NCI-H146 (cell line): ENCODE measurements around the gene STAP1.
A peak's percentile ranks its signal among the peaks of the same experiment; 100 is the strongest.

Experiments
- DNase-seq: peaks from one replicate; lab custom pipeline; 2025; lab: John Stamatoyannopoulos, UW

The STAP1 gene

DNA sequence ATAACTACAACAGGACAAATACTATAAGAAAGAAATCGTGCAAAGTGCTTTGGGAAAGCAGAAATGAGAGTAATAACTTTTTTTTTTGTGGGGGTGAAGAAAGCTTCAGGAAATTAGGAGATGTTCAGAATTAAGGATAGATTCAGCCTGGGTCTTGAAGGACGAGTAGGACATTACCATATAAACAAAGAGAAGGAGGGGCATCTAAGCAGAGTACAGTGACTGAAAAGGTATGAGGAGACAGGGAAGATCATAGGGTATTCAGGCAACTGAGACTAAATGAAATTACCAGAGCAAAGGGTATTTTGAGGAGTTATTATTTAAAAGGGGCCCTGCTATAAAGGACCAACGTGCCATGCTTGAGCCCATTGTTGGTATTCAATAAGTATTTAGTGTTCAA, 3.1 kb upstream of the STAP1 start:
- DNase-seq: no peak

DNA sequence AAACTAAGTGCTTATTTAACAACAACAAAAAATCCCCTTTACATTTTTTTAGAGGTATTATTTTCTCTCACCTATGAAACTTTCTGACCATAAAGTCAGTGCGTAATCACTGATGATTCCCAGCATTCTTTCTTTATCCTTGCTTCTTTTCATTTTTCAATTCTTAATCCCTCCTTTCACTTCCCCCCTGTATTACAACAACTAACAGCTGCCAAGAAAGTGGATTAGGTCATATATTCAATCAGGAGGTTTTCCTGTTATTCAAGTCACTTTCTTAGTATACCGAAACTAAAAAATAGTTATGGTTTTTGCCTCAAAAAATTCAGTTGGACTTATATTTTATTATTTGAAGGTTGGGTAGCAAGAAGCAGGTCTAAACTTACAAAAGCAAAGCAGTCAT, 2.1 kb upstream of the STAP1 start:
- DNase-seq: no peak

- DNase-seq: no peak
These were observed 6.8 kb downstream of the STAP1 start for GRCh38 chr4:67565284-67565683.

GRCh38 chr4:67566335-67566734, 7.8 kb downstream of the STAP1 start:
- no peak for DNase-seq

- no peak for DNase-seq
These were observed 10.3 kb downstream of the STAP1 start for GRCh38 chr4:67568820-67569219.

DNA sequence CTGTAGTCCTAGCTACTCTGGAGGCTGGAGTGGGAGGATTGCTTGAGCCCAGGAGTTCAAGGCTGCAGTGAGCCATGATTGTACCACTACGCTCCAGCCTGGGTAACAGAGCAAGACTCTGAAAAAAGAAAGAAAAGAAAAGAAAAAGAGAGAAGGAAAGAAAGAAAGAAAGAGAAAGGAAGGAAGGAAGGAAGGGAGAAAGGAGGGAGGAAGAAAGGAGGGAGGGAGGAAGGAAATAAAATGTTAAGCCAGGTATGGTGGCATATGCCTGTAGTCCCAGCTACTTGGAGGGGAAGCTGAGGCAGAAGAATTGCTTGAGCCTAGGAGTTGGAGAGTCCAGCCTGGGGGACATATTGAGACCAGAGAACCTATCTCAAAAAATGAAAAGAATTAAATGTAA, 12.0 kb downstream of the STAP1 start:
- DNase-seq: no peak

DNA sequence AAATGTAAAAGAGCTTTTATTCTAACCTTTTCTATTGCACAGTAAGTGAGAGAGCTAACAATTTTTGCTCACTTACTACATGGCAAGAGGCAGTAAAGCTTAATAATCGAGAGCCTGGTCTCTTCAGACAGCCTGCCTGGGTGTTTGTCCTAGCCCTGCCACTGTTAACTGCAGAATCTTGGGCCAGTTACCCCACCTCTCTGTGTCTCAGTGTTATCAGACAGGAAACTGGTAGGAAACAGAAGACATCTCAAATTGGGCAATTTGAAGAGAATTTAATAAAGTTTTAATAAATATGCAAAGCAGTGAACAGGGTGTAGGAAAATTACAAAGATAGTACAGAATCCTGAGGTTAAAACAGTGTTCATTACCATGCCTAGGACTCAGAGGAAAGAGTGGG, 13.4 kb downstream of the STAP1 start:
- DNase-seq: no peak

- DNase-seq: no peak
These were observed 14.7 kb downstream of the STAP1 start for GRCh38 chr4:67573193-67573592.

GRCh38 chr4:67575232-67576058, 16.9 kb downstream of the STAP1 start:
- DNase-seq: peak; percentile 86

GRCh38 chr4:67576059-67576466, 17.5 kb downstream of the STAP1 start:
- DNase-seq: no peak

DNA sequence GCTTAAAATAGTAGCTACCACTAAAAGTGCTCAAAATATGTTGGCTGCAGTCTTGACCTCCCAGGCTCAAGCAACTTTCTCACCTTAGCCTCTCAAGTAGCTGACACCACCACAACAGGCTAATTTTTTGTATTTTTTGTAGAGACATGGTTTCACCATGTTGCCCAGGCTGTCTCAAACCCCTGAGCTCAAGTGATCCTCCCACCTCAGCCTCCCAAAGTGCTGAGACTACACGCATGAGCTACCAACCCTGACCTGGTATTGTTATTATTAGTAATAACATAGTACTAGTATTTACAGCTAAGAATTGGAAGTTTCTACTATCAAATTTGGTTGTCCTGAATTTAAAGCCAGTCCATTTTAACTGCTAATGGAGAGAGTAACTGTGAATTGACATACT, 18.0 kb downstream of the STAP1 start:
- DNase-seq: no peak

DNA sequence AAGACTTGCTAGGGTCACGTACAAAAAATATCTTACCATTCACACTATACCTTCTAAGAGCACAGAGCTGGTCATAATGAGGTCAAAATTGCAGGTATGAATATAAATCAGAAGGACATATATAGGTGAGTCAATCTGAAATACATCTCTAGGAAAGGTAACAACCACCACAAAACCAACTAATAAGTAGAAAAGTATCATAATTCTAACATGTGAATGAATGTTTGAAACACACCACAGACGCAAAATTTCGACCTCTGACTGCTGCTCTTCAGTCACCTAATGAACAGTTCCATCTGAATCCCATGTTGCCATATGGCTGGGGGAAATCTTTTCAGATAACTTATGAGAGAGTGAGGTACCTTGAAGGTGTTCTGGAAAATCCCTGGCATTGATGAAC, 22.1 kb downstream of the STAP1 start:
- DNase-seq: no peak

DNA sequence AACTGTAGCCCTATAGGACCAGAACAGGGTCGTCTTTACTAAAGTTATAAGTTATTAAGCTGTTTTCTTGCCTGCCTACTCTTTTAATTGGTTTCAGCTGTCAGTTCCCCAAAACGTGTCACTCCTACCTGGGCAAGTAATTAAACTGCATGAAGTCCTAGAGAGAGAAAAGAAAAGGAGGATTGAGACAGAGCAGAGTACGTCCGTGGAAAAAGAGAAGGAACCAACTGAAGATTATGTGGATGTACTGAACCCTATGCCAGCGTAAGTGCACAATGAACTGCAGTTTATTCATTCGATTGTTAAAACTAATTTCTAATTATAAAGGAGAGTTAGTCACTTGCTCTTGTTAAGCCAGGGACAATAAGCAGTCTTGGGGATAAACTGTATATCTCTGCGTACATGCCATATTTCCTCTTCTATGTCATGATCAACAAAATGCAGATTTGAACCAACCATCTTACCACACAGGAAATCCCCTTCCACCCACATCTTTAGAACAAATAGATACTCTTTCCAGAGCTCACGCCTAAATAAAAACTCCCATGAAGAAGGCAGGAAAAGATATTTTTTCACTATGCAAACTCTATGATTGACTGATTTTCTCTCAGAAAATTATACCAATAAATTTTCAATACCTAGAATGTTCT, 22.8 kb downstream of the STAP1 start:
- no peak for DNase-seq

DNA sequence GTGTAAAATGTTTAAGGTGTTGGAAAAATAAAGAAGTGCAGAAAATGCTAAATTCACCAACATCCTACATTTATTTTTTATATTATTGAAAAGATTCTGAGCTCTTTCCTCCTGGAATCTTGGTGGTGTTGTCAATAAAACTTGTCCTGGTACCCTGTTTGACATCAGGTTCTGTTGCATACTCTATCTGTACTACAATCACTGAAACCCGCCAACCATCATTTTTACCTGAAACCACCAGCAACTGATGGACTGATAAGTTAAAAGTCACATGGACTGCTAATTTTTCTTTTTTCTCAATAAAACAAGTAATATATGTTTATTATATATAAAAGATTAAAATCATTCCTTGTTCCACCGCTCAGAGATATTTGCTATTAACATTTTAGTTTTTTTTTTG, 23.4 kb downstream of the STAP1 start:
- DNase-seq: no peak

DNA sequence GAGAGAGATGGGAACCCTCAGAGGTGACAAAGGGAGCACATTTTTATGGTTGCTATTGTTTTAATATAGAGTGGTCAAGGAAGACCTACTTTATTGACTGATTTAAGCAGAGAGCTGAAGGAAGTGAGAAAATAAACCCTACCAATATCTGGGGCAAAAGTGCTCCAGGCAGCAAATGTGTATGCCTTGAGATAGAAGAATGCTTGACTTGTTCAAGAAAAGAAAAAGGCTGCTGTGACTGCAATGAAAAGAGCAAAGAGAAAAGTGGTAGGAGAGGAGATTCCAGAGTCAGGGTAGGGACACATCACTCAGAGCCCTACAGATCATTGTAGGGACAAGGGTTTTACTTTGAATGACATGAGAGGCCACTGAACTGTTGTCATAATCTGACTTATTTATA, 26.0 kb downstream of the STAP1 start:
- no peak for DNase-seq

- no peak for DNase-seq
These were observed 28.6 kb downstream of the STAP1 start for GRCh38 chr4:67587156-67587555.

- no peak for DNase-seq
These were observed 35.2 kb downstream of the STAP1 start for GRCh38 chr4:67593741-67594175.

DNA sequence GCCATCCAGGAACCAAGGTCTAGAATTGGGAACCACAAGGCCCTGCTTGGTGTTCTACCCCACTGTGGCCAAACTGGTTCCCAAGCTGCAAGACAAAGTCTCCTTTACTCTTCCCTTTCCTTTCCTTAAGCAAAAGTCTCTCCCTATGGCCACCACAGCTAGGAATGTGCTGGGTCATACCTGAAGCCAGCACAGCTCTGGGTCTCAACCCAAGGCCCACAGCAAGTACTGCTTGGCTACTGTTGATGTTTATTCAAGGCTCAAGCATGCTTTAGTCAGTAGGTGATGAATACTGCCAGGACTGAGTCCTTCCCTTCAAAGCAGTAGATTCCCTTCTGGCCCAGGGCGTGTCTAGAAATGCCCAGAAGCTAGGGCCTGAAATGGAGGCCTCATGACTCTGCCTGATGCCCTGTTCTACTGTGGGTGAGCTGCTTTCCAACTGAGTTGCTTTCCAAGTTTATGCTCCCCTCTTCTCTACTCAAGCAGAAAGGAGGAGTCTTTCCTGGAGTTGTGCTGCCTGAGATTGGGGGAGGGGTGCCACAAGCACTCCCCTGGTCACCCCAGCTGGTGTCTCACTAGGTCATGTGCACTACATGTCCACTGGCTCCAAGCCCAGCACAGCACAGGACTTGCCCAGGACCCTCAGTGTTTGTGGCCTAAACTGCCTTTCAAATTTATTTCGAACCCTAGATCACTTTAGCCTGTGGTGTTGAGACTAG, 44.9 kb downstream of the STAP1 start:
- no peak for DNase-seq

DNA sequence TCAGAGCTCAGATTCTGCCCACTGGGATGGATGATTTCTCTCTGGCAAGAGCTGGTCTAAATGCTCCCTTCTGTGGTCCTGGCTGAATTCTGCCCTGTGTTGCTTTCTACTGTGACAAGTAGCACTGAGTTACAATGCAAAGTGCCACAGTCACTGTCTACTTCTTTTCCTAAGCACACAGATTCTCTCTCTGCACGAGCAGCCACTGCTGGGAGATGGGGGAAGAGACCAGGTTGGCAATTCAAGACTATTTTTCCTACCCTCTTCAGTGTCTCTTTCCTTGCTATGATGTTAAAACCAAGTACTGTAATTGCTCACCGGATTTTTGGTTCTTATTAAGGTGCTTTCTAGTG, 45.5 kb downstream of the STAP1 start:
- DNase-seq: no peak

DNA sequence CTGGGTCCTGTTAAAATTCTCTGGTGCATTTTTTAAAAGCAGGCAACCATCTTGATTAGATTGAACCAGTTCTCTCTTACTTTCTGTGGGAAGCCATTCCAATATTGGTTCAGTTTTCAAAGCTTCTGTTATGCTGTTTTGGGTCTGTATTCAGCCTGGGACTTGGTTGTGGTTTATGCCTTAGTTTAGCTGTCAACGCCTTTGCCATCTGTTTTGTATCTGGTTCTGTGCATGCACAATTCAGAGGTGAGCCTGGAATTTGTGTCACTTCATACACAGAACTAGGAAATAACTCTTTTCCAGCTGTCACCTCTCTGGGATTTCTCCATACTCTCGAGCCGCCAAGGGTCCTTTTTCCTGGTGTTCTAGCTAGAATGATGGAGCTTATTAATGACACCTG, 46.2 kb downstream of the STAP1 start:
- no peak for DNase-seq

DNA sequence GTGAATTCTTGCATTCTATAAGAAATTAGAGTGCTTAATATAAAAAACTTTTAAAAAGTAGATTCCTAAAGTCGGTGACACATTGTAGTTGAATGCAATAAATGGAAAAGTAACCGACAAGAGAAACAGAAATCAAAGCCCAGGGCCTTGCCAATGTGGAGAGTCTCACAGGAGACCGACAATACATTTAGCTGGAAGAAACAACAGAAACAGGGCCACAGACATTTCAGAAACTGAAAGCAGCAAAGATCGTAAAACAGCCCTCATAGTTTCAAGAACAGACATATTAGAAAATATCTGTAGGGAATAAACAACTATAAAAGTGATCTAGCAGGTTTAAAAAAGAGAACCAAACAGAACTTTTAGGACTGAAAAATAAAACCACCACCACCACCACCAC, 49.5 kb downstream of the STAP1 start:
- no peak for DNase-seq

DNA sequence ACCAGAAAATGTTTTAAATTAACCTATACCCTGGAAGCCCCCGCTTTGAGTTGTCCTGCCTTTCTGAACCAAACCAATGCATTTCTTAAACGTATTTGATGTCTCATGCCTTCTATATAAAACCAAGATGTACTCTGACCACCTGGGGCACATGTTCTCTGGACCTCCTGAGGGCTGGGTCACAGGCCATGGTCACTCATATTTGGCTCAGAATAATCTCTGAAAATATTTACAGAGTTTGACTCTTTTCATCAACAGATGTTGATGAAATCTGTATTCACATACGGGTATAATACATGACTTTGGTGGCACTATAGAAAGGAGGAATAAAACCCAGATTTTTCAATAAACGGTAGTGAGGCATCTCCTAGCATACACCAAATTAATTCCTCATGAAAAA, 55.7 kb downstream of the STAP1 start:
- no peak for DNase-seq

DNA sequence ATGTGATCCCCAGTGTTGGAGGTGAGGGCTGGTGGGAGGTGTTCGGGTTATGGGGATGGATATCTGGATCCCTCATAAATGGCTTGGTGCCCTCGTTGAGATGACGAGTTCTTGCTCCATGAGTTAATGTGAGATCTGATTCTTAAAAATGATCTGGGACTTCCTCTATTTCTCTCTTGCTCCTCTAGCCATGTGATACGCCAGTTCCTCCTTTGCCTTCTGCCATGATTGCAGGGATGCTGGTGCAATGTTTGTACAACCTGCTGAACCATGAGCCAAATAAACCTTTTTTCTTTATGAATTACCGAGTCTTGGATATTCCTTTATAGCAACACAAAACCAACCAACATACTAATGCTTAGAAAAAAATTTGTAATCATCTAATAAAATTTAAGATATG, 56.6 kb downstream of the STAP1 start:
- no peak for DNase-seq
